Ovary (tissue), 9 donors: Measurements from ENCODE around the gene HMGN2. TPM values are rescaled to one million over a fixed set of nuclear protein-coding genes. Genes with fewer than 3 reads are reported as not detected.

Source experiments
- DNase-seq, 5 donors: peaks; one replicate each; pipeline ENCODE4 v3.0.0-alpha.2; 2019 to 2020
- H3K27ac ChIP-seq, 2 donors: fragments of 200-600 bp; one replicate each; pipeline versions ENCODE4 v1.5.1 to v1.8.0; 2019 to 2022
- H3K27me3 ChIP-seq: fragments of 200-600 bp; one replicate; pipeline ENCODE4 v1.8.0; 2022
- H3K36me3 ChIP-seq: fragments of 200-600 bp; sonication (generic); one replicate; pipeline ENCODE4 v1.5.1; 2019
- H3K4me1 ChIP-seq: one replicate; pipeline ENCODE4 v1.8.1; 2013; ENCODE audit warnings: mild to moderate bottlenecking, moderate library complexity; ENCODE audit not compliant: insufficient read depth
- H3K4me3 ChIP-seq: fragments of 200-600 bp; sonication (generic); one replicate; pipeline ENCODE4 v1.5.1; 2017
- H3K9me3 ChIP-seq, 2 donors: fragments of 200-600 bp in 1 of 2; sonication (generic) in 1 of 2; one replicate each; pipeline versions ENCODE4 v1.5.1 to v1.8.1; 2013 to 2019; ENCODE audit warnings: mild to moderate bottlenecking in 1 of 2, moderate library complexity in 1 of 2
- EP300 ChIP-seq: sonication (generic); formaldehyde crosslinking; IDR thresholded peaks from one replicate; pipeline ENCODE4 v1.6.1; 2017; ENCODE audit warnings: antibody characterized with exemption
- POLR2A ChIP-seq: fragments of 450-650 bp; IDR thresholded peaks from one replicate; pipeline ENCODE4 v1.6.1; 2017; ENCODE audit warnings: antibody characterized with exemption, mild to moderate bottlenecking, moderate library complexity
- WGBS, 3 donors: extraction: QIAGEN DNeasy Blood & Tissue Kit in 1 of 3; methylation state at CpG; one replicate each; pipeline versions ENCODE4 v1.1.5 to v1.1.7; 2013 to 2017; 5-methylcytosine and 5-hydroxymethylcytosine counted together
- intact Hi-C, 4 donors: fragments of 100-400 bp; cut with DNase I; formaldehyde crosslinking; loops; one replicate each; pipeline versions ENCODE4 v1.11.0 to v1.15.1; 2022 to 2023
- polyA plus RNA-seq, 2 donors: library from polyadenylated mRNA; stranded (reverse); fragments of 200-250 nt in 1 of 2; fragments of 350-450 nt in 1 of 2; fragmentation: Illumina TruSeq in 1 of 2; extraction: RNeasy Lipid Tissue Mini Kit (QIAGEN cat#74804) in 1 of 2; gene quantifications; one replicate each; pipeline ENCODE4 v1.2.3, GENCODE V29; 2013 to 2014
- total RNA-seq, 7 donors: library from RNA; depleted of rRNA in 2 of 7; stranded (reverse); fragments of >200 nt in 2 of 7; fragmentation: NEBNext Ultra II Directional in 3 of 7; extraction: Animal tissue kit (Norgen Biotek cat#: 25700) in 3 of 7; gene quantifications; one replicate each; pipeline versions ENCODE4 v1.1.0 to v1.2.4, GENCODE V29; 2016 to 2023
- TF ChIP-seq, protein P1 (sequence below), 3 donors: fragments of 450-650 bp in 2 of 3; fragments of 200-600 bp in 1 of 3; IDR thresholded peaks; one replicate each; pipeline versions ENCODE4 v1.5.1 to v1.8.0; 2016 to 2022; ENCODE audit warnings: antibody characterized with exemption in 3 of 3, mild to moderate bottlenecking in 1 of 3
- donor health status: DM: no; HTN: no; CAD: no; lungs with moderate emphysema.
- donor health status: DM: no; HTN: no; CAD: no.
- donor health status: Bipolar disorder and iron deficiency.
- donor health status: DM: yes; HTN: yes; CAD: no.
- donor health status: DM: no; HTN: no; CAD: no.
- donor health status: DM: yes; HTN: yes; CAD: no.

The HMGN2 gene
- total and polyA plus RNA-seq, 9 donors: 199 to 609 (median 467) TPM

DNA sequence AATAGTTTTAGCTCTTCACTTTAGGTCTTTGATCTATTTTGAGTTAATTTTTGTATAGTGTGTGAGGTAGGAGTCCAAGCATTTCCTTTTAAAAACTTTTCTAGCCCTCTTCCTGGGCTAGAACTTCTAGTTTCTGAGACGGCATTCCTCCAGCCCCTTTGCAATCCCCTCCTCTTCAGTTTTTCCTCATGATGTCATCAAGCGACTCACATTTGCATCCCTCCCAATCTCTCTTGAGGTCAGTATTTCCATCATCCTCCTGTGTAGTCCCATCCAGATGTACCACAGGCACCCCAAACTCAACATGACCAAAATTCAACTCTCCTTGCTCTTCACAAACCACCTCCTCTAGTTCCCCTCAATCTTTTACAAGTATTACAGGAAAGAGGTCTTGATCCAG lies 10.7 kb downstream of the HMGN2 start:
- no peak overlapping the region for H3K27ac ChIP-seq
- DNase-seq: no peak
- no peak overlapping the region for H3K4me3 ChIP-seq
- H3K9me3 ChIP-seq: no peaks in the 10 kb centered on the region
- no peaks in the 10 kb centered on the region for H3K4me1 ChIP-seq
- TF ChIP-seq, protein P1, sequence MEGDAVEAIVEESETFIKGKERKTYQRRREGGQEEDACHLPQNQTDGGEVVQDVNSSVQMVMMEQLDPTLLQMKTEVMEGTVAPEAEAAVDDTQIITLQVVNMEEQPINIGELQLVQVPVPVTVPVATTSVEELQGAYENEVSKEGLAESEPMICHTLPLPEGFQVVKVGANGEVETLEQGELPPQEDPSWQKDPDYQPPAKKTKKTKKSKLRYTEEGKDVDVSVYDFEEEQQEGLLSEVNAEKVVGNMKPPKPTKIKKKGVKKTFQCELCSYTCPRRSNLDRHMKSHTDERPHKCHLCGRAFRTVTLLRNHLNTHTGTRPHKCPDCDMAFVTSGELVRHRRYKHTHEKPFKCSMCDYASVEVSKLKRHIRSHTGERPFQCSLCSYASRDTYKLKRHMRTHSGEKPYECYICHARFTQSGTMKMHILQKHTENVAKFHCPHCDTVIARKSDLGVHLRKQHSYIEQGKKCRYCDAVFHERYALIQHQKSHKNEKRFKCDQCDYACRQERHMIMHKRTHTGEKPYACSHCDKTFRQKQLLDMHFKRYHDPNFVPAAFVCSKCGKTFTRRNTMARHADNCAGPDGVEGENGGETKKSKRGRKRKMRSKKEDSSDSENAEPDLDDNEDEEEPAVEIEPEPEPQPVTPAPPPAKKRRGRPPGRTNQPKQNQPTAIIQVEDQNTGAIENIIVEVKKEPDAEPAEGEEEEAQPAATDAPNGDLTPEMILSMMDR (IDR thresholded peaks at IDR 0.05): no peak
- TF ChIP-seq POLR2A (no peak), EP300 (no peak)
- WGBS, 3 donors: 65 to 74% (median 67%) methylated on average over 2 of the region's 2 CpGs
- H3K36me3 ChIP-seq: no peaks in the 10 kb centered on the region
- H3K27me3 ChIP-seq: no peaks in the 10 kb centered on the region
- intact Hi-C loops: no loop called here

DNA sequence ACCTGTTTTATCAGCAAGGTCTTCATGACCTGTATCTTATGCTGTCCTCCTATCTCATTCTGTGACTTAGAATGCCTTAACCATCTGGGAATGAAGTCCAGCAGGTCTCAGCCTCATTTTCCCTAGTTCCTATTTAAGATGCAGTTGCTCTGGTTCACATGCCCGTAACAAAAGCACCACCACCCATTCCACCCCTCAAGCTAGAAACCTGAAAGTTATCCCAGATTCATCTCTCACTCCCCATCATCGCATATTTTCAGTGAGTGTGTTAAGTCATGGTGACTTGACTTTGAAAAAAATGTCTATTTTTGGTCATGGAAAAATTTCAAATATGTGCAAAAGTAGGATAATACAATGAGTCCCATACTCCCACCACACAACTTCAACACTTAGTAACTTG lies 11.7 kb downstream of the HMGN2 start:
- intact Hi-C loops: no loop called here
- Histone ChIP-seq H3K36me3 (no peaks in the 10 kb centered on the region), H3K4me1 (no peaks in the 10 kb centered on the region), H3K4me3 (no peak overlapping the region), H3K27me3 (no peaks in the 10 kb centered on the region), H3K27ac (no peak overlapping the region), H3K9me3 (no peaks in the 10 kb centered on the region)
- 28 to 38% (median 28%) methylated on average over 2 of the region's 2 CpGs for WGBS, 3 donors
- no peak for DNase-seq
- TF ChIP-seq EP300: no peak
- TF ChIP-seq, protein P1 (IDR thresholded peaks at IDR 0.05): no peak
- no peak for TF ChIP-seq POLR2A

DNA sequence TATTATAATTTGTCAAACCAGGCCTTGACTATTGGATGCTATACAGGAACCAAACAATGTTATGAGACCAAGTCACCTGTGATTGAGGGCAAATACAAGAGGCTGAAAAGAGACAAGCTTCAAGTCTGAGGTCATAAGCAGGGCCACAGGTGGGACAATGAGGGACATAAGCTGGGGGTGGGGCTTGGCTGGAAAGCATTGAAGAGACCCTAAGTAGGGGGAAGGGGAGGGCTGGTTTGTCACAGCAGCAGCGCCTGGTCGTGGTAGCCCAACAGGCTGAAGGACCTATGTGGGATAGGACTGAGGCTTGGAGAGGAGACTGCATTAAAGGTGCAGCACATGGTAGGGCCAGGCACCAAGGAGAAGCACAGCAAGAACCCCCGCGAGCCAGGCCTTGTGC lies 17.9 kb downstream of the HMGN2 start:
- Histone ChIP-seq H3K36me3 (no peaks in the 10 kb centered on the region), H3K4me1 (no peaks in the 10 kb centered on the region), H3K27ac (no peak overlapping the region), H3K4me3 (no peak overlapping the region), H3K27me3 (no peaks in the 10 kb centered on the region), H3K9me3 (no peaks in the 10 kb centered on the region)
- WGBS, 3 donors: 81 to 89% (median 84%) methylated on average over 4 of the region's 4 CpGs
- intact Hi-C loops: no loop called here
- TF ChIP-seq, protein P1 (IDR thresholded peaks at IDR 0.05): no peak
- TF ChIP-seq POLR2A (no peak), EP300 (no peak)
- no peak for DNase-seq

DNA sequence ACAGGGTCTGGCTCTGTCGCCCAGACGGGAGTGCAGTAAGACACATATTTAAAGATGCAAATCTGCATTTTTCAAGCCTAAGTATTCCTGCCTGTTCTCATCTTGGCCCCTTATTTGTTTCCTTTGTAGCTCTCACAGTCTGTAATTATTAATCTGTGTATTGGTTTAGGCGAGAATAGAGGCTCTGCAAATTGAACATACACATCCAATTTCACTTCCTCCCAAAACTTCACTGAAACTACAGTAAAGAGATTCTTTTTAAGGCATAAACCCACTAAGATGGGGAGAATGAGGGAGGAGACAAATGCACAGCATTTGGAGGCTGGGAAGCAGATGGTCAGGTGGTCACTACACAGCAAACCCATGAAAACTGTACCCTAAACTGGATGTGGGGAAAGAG lies 21.0 kb downstream of the HMGN2 start:
- Histone ChIP-seq H3K27me3 (no peaks in the 10 kb centered on the region), H3K36me3 (no peaks in the 10 kb centered on the region), H3K4me1 (no peaks in the 10 kb centered on the region), H3K27ac (no peak overlapping the region), H3K9me3 (no peaks in the 10 kb centered on the region), H3K4me3 (no peak overlapping the region)
- no peak for DNase-seq
- WGBS, 3 donors: 13 to 23% (median 18%) methylated on average over 3 of the region's 3 CpGs
- intact Hi-C loops: no loop called here
- TF ChIP-seq, protein P1 (IDR thresholded peaks at IDR 0.05): no peak
- TF ChIP-seq POLR2A: no peak
- no peak for TF ChIP-seq EP300

DNA sequence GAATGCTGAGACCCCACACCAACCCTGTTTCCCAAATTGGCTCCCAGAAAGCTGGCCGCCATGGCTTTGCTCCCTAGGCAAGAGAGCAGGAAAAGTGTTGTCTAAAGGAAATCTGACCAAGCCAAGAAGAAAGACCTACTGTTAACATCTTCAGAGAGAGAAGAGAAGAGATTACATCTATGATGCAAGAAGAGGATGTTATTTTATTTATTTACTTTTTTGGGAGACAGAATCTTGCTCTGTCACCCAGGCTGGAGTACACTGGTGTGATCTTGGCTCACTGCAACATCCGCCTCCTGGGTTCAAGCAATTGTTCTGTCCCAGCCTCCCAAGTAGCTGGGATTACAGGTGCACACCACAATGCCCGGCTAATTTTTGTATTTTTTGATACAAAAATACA lies 21.7 kb downstream of the HMGN2 start:
- TF ChIP-seq EP300: no peak
- Histone ChIP-seq H3K4me3 (no peak overlapping the region), H3K36me3 (no peaks in the 10 kb centered on the region), H3K27ac (no peak overlapping the region), H3K9me3 (no peaks in the 10 kb centered on the region), H3K27me3 (no peaks in the 10 kb centered on the region), H3K4me1 (no peaks in the 10 kb centered on the region)
- WGBS, 3 donors: 85 to 89% (median 86%) methylated on average over 3 of the region's 3 CpGs
- no peak for DNase-seq
- intact Hi-C loops: no loop called here
